Measurements from ENCODE around the gene NFILZ.
"Not testable (repeated sequence)": the region's sequence is repeated elsewhere in the genome, so short reads cannot be mapped to it uniquely, and the experiment has no call there.

DNA sequence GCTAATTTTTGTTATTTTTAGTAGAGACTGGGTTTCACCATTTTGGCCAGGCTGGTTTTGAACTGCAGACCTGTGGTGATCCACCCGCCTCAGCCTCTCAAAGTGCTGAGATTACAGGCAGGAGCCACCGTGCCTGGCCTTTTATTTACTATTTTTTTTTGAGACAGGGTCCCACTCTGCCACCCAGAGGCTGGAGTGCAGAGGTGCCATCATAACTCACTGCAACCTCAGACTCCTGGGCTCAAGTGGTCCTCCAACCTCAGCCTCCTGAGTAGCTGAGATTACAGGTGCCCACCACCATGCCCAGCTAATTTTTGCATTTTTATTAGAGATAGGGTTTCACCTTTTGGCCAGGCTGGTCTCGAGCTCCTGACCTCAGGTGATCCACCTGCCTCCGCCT, 7.5 kb upstream of the NFILZ start:
- not testable (repeated sequence) for TF ChIP-seq FOXM1 (IDR thresholded peaks at IDR 0.05; ENCODE audit: borderline replicate concordance); SP1 (IDR thresholded peaks at IDR 0.05); FOXA1 (IDR thresholded peaks at IDR 0.05); ARNT (IDR thresholded peaks at IDR 0.05); FOXK2 (IDR thresholded peaks at IDR 0.05)
